ENCODE measurements around the gene PRKCA.

- TF ChIP-seq ZBTB21 (CRISPR knock-in tag; IDR thresholded peaks at IDR 0.05; ENCODE audit: borderline replicate concordance) (no peak), CTCF (IDR thresholded peaks at IDR 0.05) (no peak), MAX (CRISPR knock-in tag; IDR thresholded peaks at IDR 0.05) (no peak), ZNF138 (CRISPR knock-in tag; conservative IDR thresholded peaks at IDR 0.05) (no peak), NR3C1 (CRISPR knock-in tag; conservative IDR thresholded peaks at IDR 0.05; ENCODE audit: low read depth) (no peak), CREB1 (CRISPR knock-in tag; IDR thresholded peaks at IDR 0.05) (no peak), USF2 (CRISPR knock-in tag; IDR thresholded peaks at IDR 0.05) (no peak)
Measured at GRCh38 chr17:66813296-66813695, 510.9 kb downstream of the PRKCA start.

Measured in WTC11 (cell line).